LNCaP clone FGC (cell line): ENCODE data around the gene CDKL5.

Experiments used
- DNase-seq: peaks from one replicate; pipeline ENCODE4 v3.0.0-alpha.2; 2011; ENCODE audit warnings: low read depth
- H3K4me3 ChIP-seq: 2 replicates; pipeline ENCODE4 v1.5.1; 2011; ENCODE audit warnings: mild to moderate bottlenecking, low read depth, low read length, control low read depth
- CTCF ChIP-seq: IDR thresholded peaks from 2 replicates; pipeline ENCODE4 v1.5.1; 2012; ENCODE audit warnings: mild to moderate bottlenecking; ENCODE audit not compliant: control insufficient read depth, insufficient read depth; ENCODE audit errors: extremely low read depth

CDKL5 gene

GRCh38 chrX:18557879-18558278 is 132.5 kb downstream of the CDKL5 start:
- H3K4me3 ChIP-seq: no peak overlapping the region
- no peak for DNase-seq
- TF ChIP-seq CTCF: no peak

GRCh38 chrX:18558799-18559198 is 133.4 kb downstream of the CDKL5 start:
- DNase-seq: no peak
- no peak for TF ChIP-seq CTCF
- no peak overlapping the region for H3K4me3 ChIP-seq

- no peak for DNase-seq
- no peak for TF ChIP-seq CTCF
- H3K4me3 ChIP-seq: no peak overlapping the region
These were observed 135.6 kb downstream of the CDKL5 start for GRCh38 chrX:18561020-18561419.

- no peak overlapping the region for H3K4me3 ChIP-seq
- no peak for DNase-seq
- no peak for TF ChIP-seq CTCF
These were observed 140.3 kb downstream of the CDKL5 start for GRCh38 chrX:18565727-18566126.

GRCh38 chrX:18566748-18567147 is 141.3 kb downstream of the CDKL5 start:
- no peak overlapping the region for H3K4me3 ChIP-seq
- DNase-seq: no peak
- TF ChIP-seq CTCF: no peak

GRCh38 chrX:18573556-18573955 is 148.1 kb downstream of the CDKL5 start:
- no peak for TF ChIP-seq CTCF
- DNase-seq: no peak
- no peak overlapping the region for H3K4me3 ChIP-seq

GRCh38 chrX:18574591-18574990 is 149.2 kb downstream of the CDKL5 start:
- TF ChIP-seq CTCF: no peak
- H3K4me3 ChIP-seq: no peak overlapping the region
- DNase-seq: no peak
